ENCODE measurements around the gene ALPI. TPM values are rescaled to one million over a fixed set of nuclear protein-coding genes. Genes with fewer than 3 reads are reported as not detected.

The ALPI gene
- total RNA-seq, 1 donor from 2014 or later: not detected

- TF ChIP-seq CTCF (conservative IDR thresholded peaks at IDR 0.05): no peak
- DNase-seq (ENCODE audit: low read depth, low spot score): no peak
- H3K4me1 Mint-ChIP-seq: peaks cover 9% of the 10 kb centered on the region
- H3K9me3 Mint-ChIP-seq: peaks cover under 1% of the 10 kb centered on the region
- no peak overlapping the region for H3K27ac Mint-ChIP-seq (ENCODE audit: unreplicated experiment)
- no peaks in the 10 kb centered on the region for H3K36me3 Mint-ChIP-seq (ENCODE audit: low read depth)
- peaks cover 91% of the 10 kb centered on the region for H3K27me3 Mint-ChIP-seq (ENCODE audit: low read depth)
- H3K4me3 Mint-ChIP-seq: no peak overlapping the region
Measured at GRCh38 chr2:232417489-232417888, 38.5 kb upstream of the ALPI start.

GRCh38 chr2:232418056-232418455 lies 37.9 kb upstream of the ALPI start:
- Mint-ChIP-seq H3K9me3 (peaks cover 4% of the 10 kb centered on the region), H3K4me3 (peak overlapping the region; percentile 63), H3K36me3 (ENCODE audit: low read depth) (peaks cover 3% of the 10 kb centered on the region), H3K4me1 (peaks cover 9% of the 10 kb centered on the region), H3K27me3 (ENCODE audit: low read depth) (peaks cover 91% of the 10 kb centered on the region), H3K27ac (ENCODE audit: unreplicated experiment) (no peak overlapping the region)
- no peak for DNase-seq (ENCODE audit: low read depth, low spot score)
- no peak for TF ChIP-seq CTCF (conservative IDR thresholded peaks at IDR 0.05)

- H3K27ac Mint-ChIP-seq (ENCODE audit: unreplicated experiment): no peak overlapping the region
- peaks cover 3% of the 10 kb centered on the region for H3K36me3 Mint-ChIP-seq (ENCODE audit: low read depth)
- peak overlapping the region; percentile 72 for H3K4me3 Mint-ChIP-seq
- H3K9me3 Mint-ChIP-seq: peaks cover 4% of the 10 kb centered on the region
- DNase-seq (ENCODE audit: low read depth, low spot score): no peak
- peaks cover 91% of the 10 kb centered on the region for H3K27me3 Mint-ChIP-seq (ENCODE audit: low read depth)
- no peak for TF ChIP-seq CTCF (conservative IDR thresholded peaks at IDR 0.05)
- peaks cover 9% of the 10 kb centered on the region for H3K4me1 Mint-ChIP-seq
Measured at GRCh38 chr2:232418466-232419244, 37.3 kb upstream of the ALPI start.

GRCh38 chr2:232419245-232420072 lies 36.5 kb upstream of the ALPI start:
- H3K4me3 Mint-ChIP-seq: peak overlapping the region; percentile 72
- DNase-seq (ENCODE audit: low read depth, low spot score): no peak

GRCh38 chr2:232420073-232420454 lies 35.9 kb upstream of the ALPI start:
- Mint-ChIP-seq H3K36me3 (ENCODE audit: low read depth) (peaks cover 3% of the 10 kb centered on the region), H3K4me1 (peaks cover 9% of the 10 kb centered on the region), H3K27ac (ENCODE audit: unreplicated experiment) (no peak overlapping the region), H3K4me3 (no peak overlapping the region), H3K9me3 (peaks cover 4% of the 10 kb centered on the region), H3K27me3 (ENCODE audit: low read depth) (peaks cover 94% of the 10 kb centered on the region)
- no peak for TF ChIP-seq CTCF (conservative IDR thresholded peaks at IDR 0.05)
- no peak for DNase-seq (ENCODE audit: low read depth, low spot score)

More at GRCh38 chr2:232419245-232420072, 36.5 kb upstream of the ALPI start:
- Mint-ChIP-seq H3K36me3 (ENCODE audit: low read depth) (peaks cover 3% of the 10 kb centered on the region), H3K27me3 (ENCODE audit: low read depth) (peaks cover 93% of the 10 kb centered on the region), H3K4me1 (peaks cover 9% of the 10 kb centered on the region), H3K9me3 (peaks cover 4% of the 10 kb centered on the region), H3K27ac (ENCODE audit: unreplicated experiment) (no peak overlapping the region)
- no peak for TF ChIP-seq CTCF (conservative IDR thresholded peaks at IDR 0.05)

Data from neural crest cell (in vitro differentiated cells).